DOHH2 (cell line): Measurements from ENCODE around the gene RESF1.

Experiments
- H3F3A ChIP-seq: fragments of 200-600 bp; sonication (generic), shearing (Covaris generic); 2 replicates; pipeline ENCODE4 v1.6.0; 2016; ENCODE audit warnings: antibody characterized with exemption, mild to moderate bottlenecking; ENCODE audit not compliant: control insufficient read depth, insufficient read depth
- H3K27ac ChIP-seq: fragments of 200-600 bp; sonication (generic); 2 replicates; pipeline ENCODE4 v1.5.1; 2014; ENCODE audit warnings: low read depth, mild to moderate bottlenecking, low read length, moderate library complexity
- H3K27me3 ChIP-seq: fragments of 200-600 bp; sonication (generic); 2 replicates; pipeline ENCODE4 v1.6.1; 2014; ENCODE audit warnings: mild to moderate bottlenecking, low read length, mixed read lengths; ENCODE audit not compliant: control insufficient read depth
- H3K36me3 ChIP-seq: fragments of 200-600 bp; sonication (generic); 2 replicates; pipeline ENCODE4 v1.6.1; 2014; ENCODE audit warnings: mild to moderate bottlenecking, low read length, moderate library complexity, mixed read lengths; ENCODE audit not compliant: control insufficient read depth
- H3K4me1 ChIP-seq: fragments of 200-600 bp; sonication (generic); 2 replicates; pipeline ENCODE4 v1.6.1; 2014; ENCODE audit warnings: mild to moderate bottlenecking, low read length, mixed read lengths; ENCODE audit not compliant: control insufficient read depth
- H3K4me2 ChIP-seq: fragments of 200-600 bp; sonication (generic); 2 replicates; pipeline ENCODE4 v1.6.0; 2014; ENCODE audit warnings: mild to moderate bottlenecking, low read length, moderate library complexity
- H3K4me3 ChIP-seq: fragments of 200-600 bp; sonication (generic); 2 replicates; pipeline ENCODE4 v1.5.1; 2014; ENCODE audit warnings: mild to moderate bottlenecking, low read length, mixed read lengths
- H3K79me2 ChIP-seq: fragments of 200-600 bp; sonication (generic); 2 replicates; pipeline ENCODE4 v1.6.1; 2014; ENCODE audit warnings: mild to moderate bottlenecking, low read length, mixed read lengths; ENCODE audit not compliant: control insufficient read depth
- H3K9me2 ChIP-seq: fragments of 200-600 bp; sonication (generic); replicated peaks from 2 replicates; pipeline ENCODE4 v1.6.1; 2014; ENCODE audit warnings: mild to moderate bottlenecking, low read length, mixed read lengths; ENCODE audit not compliant: control insufficient read depth
- H3K9me3 ChIP-seq: fragments of 200-600 bp; sonication (generic); 2 replicates; pipeline ENCODE4 v1.6.1; 2014; ENCODE audit warnings: antibody characterized with exemption, low read length, mixed read lengths; ENCODE audit not compliant: control insufficient read depth, insufficient read depth
- H4K20me1 ChIP-seq: fragments of 200-600 bp; sonication (generic); 2 replicates; pipeline ENCODE4 v1.6.0; 2014; ENCODE audit warnings: low read depth, mild to moderate bottlenecking, antibody characterized with exemption, low read length, moderate library complexity; ENCODE audit not compliant: control insufficient read depth, insufficient read depth
- CTCF ChIP-seq: fragments of 200-600 bp; sonication (generic); IDR thresholded peaks from one replicate; pipeline ENCODE4 v1.5.1; 2014; ENCODE audit warnings: antibody characterized with exemption, mild to moderate bottlenecking, low read depth, low read length; ENCODE audit not compliant: poor library complexity, severe bottlenecking
- EZH2phosphoT487 ChIP-seq: fragments of 200-600 bp; sonication (generic); IDR thresholded peaks from 2 replicates; pipeline ENCODE4 v1.6.1; 2017; ENCODE audit warnings: borderline replicate concordance, mild to moderate bottlenecking, antibody characterized with exemption, low read length, moderate library complexity, mixed read lengths

RESF1 gene

GRCh38 chr12:31929027-31929526, 30.1 kb upstream of the RESF1 start:
- H3K79me2 ChIP-seq, result no peaks in the 10 kb centered on the region
- peak overlapping the region; percentile 64 for H3K4me2 ChIP-seq
- H4K20me1 ChIP-seq, result no peaks in the 10 kb centered on the region
- H3F3A ChIP-seq, result 0 out of 2 replicates have a peak, but pooled peaks cover 2% of the 10 kb centered on the region
- H3K4me1 ChIP-seq, result peaks cover 38% of the 10 kb centered on the region
- TF ChIP-seq CTCF, result no peak
- TF ChIP-seq EZH2phosphoT487, result no peak
- H3K36me3 ChIP-seq, result no peaks in the 10 kb centered on the region
- peak overlapping the region; percentile 59 for H3K4me3 ChIP-seq
- H3K27ac ChIP-seq, result peak overlapping the region; percentile 35
- H3K9me2 ChIP-seq, result no peaks in the 10 kb centered on the region
- no peaks in the 10 kb centered on the region for H3K9me3 ChIP-seq
- no peaks in the 10 kb centered on the region for H3K27me3 ChIP-seq

GRCh38 chr12:31931796-31932715, 27.2 kb upstream of the RESF1 start:
- Histone ChIP-seq H3K4me2 (no peak overlapping the region), H3K4me1 (peaks cover 38% of the 10 kb centered on the region), H3K27ac (no peak overlapping the region), H3K9me2 (no peaks in the 10 kb centered on the region), H3F3A (no peaks in the 10 kb centered on the region), H3K36me3 (no peaks in the 10 kb centered on the region), H3K79me2 (no peaks in the 10 kb centered on the region), H4K20me1 (no peaks in the 10 kb centered on the region), H3K27me3 (no peaks in the 10 kb centered on the region), H3K9me3 (no peaks in the 10 kb centered on the region), H3K4me3 (no peak overlapping the region)
- TF ChIP-seq CTCF (peak; percentile 32), EZH2phosphoT487 (no peak)

- Histone ChIP-seq H3K4me1 (peaks cover 6% of the 10 kb centered on the region), H3K79me2 (no peaks in the 10 kb centered on the region), H4K20me1 (no peaks in the 10 kb centered on the region), H3K9me2 (no peaks in the 10 kb centered on the region), H3K4me2 (no peak overlapping the region), H3K36me3 (no peaks in the 10 kb centered on the region), H3F3A (no peaks in the 10 kb centered on the region), H3K9me3 (peaks cover 52% of the 10 kb centered on the region), H3K4me3 (no peak overlapping the region), H3K27ac (no peak overlapping the region), H3K27me3 (no peaks in the 10 kb centered on the region)
- no peak for TF ChIP-seq CTCF
- TF ChIP-seq EZH2phosphoT487, result no peak
Measured at GRCh38 chr12:31944299-31944698, 14.9 kb upstream of the RESF1 start.
